DMS153 treated with DMSO at 0.1 percent for 48 hours (cell line): Measurements from ENCODE around the gene SECTM1.
"Not testable (repeated sequence)": the region's sequence is repeated elsewhere in the genome, so short reads cannot be mapped to it uniquely, and the experiment has no call there.

Source experiments
- DNase-seq: peaks from one replicate; lab custom pipeline; 2025; ENCODE audit not compliant: unreplicated experiment; lab: John Stamatoyannopoulos, UW

Gene SECTM1

GRCh38 chr17:82370471-82371332 lies 37.1 kb upstream of the SECTM1 start:
- DNase-seq, result no peak

GRCh38 chr17:82369211-82369610 lies 35.6 kb upstream of the SECTM1 start:
- DNase-seq, result no peak

GRCh38 chr17:82367724-82368524 lies 34.4 kb upstream of the SECTM1 start:
- no peak for DNase-seq

DNA sequence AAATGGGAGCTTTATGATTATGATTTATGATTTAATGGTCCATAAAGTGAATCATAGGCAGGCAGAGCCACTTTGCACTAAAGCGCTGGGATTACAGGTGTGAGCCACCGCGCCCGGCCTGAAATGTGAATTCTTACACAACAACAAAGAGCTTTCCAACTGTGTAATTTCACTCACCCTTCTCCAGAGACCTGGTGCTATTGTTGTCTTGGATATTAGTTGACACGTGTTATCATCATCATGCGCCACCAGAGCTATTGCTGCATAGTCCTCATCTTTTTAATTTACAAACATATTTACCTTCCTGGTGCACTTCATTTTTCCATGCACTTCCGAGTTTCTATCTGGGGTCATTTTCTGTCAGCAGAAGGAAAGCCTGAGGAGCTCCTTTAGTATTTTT lies 33.2 kb upstream of the SECTM1 start:
- DNase-seq, result no peak

- DNase-seq, result no peak
These were observed 32.2 kb upstream of the SECTM1 start for GRCh38 chr17:82365606-82366295.

- no peak for DNase-seq
These were observed 28.5 kb upstream of the SECTM1 start for GRCh38 chr17:82361885-82362633.

DNA sequence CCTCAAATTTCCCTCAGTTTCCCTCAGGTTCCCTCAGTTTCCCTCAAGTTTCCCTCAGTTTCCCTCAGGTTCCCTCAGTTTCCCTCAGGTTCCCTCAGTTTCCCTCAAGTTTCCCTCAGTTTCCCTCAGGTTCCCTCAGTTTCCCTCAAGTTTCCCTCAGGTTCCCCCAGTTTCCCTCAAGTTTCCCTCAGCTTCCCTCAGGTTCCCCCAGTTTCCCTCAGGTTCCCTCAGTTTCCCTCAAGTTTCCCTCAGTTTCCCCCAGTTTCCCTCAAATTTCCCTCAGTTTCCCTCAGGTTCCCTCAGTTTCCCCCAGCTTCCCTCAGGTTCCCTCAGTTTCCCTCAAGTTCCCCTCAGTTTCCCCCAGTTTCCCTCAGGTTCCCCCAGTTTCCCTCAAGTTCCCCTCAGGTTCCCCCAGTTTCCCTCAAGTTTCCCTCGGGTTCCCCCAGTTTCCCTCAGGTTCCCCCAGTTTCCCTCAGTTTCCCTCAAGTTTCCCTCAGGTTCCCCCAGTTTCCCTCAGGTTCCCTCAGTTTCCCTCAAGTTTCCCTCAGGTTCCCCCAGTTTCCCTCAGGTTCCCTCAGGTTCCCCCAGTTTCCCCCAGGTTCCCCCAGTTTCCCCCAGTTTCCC lies 26.0 kb upstream of the SECTM1 start:
- not testable (repeated sequence) for DNase-seq

DNA sequence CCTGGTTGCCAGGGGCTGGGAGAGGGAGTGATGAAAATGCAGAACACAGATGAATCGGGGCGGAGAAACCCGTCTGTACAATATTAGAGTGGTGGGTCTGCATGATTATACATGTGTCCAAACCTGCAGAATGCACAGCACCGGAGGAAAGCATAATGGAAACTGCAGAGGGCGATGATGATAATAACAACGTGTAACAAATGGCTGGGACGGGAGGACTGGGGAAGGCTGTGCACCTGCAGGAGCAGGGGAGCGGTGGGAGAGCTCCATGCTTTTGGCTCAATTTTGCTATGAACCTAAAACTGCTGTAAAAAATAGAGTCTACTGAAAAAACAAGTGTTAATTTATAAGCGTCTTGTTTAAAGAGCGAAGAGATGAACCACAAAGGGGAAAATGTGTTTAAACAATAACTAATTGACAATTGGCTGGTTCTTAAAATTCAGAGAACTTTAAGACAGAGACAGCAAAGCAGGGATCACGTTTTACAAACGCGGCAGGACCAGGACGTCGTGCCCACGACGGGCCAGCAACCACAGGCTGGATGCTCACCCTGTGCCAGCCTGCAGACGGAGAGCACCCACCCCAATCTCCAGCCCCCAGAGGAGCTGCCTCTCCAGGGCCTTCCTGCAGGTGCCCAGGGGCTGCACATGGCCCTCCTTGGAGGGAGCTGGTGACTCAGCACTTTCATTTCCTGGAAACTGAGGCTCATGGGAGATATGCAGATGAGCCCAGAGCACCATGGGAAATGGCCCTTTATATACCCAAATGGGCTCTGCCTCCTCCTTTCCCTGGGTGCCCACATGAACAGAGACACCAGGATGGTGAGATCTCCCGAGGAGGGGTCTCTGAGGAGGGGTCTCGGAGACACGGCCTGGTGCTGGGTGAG lies 25.1 kb upstream of the SECTM1 start, which contains the start of gene TEX19:
TEX19 (plus strand) TSS at position 783 of the 886 bp plus-strand sequence. CDS start 2,904 bp downstream, outside the sequence.
- DNase-seq, result peak; percentile 53

DNA sequence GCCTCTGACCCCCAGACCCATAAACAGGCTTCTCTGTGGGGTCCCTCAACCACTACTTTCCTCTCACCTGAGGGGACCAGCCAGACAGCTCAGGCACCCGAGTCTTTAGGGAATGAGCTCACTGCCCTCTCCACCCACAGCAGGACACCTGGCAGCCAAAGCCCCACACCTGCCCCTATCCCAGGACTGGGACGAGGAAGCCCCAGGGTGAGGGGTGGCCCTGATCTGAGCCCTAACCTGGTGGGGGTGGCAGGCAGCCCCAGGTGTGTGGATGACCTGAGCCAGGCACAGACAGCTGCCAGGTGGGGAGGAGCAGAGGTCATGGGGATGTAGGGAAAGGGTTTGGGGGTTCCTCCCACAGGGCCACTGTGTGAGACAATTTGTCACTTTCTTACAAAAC lies 23.8 kb upstream of the SECTM1 start:
- DNase-seq, result no peak

DNA sequence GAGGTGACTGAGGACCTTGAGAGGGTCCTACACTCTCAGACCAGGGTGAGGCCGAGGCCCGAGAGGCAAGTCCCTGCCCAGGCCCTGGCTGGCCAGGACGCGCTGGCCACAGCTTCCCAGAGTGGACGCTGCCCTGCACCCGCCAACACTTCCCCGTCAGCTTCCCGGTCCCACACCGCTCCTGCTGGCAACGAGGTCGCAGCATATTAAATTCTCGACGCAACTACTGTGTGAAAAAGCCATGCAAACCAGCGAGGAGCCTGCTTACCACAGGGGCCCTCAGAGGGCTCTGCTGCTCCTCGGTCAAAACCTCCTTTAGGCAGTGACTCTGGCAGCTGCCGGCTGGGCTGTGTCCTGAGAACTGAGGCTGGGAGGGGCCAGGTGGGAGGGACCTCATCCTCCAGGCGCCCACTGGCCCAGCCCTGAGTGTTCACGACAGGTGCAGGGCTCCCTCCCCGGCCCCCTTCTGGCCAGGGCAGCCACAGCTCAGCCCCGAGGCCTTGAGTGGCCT lies 23.3 kb upstream of the SECTM1 start:
- peak; percentile 27 for DNase-seq

DNA sequence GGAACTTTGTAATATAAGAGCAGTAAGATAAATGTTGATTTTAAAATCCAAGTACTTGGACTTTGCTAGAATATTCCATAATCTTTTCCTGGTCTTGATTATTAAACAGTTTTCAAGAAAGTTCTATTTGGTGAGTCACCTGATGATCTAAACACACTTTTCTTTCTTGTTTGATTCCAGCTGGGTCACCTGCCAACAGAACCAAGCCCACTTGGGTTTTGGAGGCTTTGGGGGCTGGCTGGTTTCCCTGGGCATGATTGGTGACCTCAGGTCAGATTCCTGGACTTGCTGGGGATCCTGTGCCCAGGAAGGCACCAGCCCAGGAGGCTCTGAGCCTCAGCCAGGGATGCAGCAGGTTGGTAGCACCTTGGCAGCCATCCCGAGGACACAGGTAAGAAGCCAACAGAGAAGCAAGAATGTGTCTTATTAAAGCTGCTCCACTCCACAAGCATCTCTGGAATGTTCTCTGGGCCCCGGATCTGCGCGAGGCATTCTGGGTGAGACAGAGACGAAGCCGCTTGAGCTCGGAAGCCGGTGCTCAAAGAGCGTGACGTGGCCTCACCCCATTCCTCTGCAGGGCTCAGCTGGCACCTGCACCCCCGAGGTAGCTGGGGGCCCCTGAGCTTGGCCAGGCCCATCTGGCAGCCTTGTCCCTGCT lies 22.3 kb upstream of the SECTM1 start:
- DNase-seq, result no peak

GRCh38 chr17:82354804-82355308 lies 21.3 kb upstream of the SECTM1 start:
- no peak for DNase-seq

- no peak for DNase-seq
These were observed 19.9 kb upstream of the SECTM1 start for GRCh38 chr17:82353484-82353883.

DNA sequence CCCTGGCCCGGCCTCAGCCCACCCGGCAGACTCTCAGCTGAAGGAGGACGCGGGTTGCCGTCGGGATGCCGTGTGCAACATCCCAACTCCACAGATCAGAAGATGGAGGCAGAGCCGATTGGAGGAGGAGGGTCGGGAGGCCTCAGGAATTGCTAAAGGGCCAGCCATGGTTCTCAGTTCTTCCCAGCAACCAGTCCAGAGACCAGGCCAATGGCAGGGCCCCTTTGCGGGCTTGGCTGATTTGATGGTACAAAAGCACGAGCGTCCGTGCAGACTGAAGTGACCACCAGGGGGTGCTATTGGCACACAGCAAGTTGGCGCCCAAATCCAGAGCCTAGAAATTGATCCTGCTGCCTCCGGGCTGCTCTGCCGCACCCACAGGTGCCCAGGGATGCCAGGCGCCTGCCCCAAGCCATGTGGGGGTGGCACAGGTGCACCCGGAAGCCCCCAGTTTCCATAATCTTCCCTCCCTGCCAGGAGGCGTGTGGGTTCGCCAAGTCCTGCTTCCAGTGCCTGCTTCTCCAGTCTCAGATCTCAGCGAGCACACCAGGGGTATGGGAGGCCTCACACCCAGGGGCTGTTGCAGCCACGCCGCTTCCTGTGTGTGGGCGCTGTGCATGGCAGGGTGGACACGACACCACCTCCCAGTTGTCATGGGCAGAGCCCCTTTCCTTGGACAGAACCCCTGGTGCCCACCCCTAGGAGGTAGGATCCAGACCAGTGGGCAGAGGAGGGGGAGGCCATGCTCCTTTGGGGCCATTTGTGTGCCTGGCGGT lies 18.3 kb upstream of the SECTM1 start:
- peak; percentile 57 for DNase-seq

GRCh38 chr17:82351254-82351712 lies 17.7 kb upstream of the SECTM1 start:
- DNase-seq, result no peak

- no peak for DNase-seq
These were observed 16.8 kb upstream of the SECTM1 start for GRCh38 chr17:82350182-82351030.
